GM20431 (cell line): Measurements from ENCODE around the gene SMURF2.

ENCODE experiments used
- in situ Hi-C: fragments of 300-500 bp; cut with MseI, MboI; formaldehyde crosslinking; loops from one replicate; pipeline ENCODE4 v1.15.0; 2020; ENCODE audit warnings: low sequenced_read_pairs; ENCODE audit not compliant: unreplicated experiment

The SMURF2 gene

DNA sequence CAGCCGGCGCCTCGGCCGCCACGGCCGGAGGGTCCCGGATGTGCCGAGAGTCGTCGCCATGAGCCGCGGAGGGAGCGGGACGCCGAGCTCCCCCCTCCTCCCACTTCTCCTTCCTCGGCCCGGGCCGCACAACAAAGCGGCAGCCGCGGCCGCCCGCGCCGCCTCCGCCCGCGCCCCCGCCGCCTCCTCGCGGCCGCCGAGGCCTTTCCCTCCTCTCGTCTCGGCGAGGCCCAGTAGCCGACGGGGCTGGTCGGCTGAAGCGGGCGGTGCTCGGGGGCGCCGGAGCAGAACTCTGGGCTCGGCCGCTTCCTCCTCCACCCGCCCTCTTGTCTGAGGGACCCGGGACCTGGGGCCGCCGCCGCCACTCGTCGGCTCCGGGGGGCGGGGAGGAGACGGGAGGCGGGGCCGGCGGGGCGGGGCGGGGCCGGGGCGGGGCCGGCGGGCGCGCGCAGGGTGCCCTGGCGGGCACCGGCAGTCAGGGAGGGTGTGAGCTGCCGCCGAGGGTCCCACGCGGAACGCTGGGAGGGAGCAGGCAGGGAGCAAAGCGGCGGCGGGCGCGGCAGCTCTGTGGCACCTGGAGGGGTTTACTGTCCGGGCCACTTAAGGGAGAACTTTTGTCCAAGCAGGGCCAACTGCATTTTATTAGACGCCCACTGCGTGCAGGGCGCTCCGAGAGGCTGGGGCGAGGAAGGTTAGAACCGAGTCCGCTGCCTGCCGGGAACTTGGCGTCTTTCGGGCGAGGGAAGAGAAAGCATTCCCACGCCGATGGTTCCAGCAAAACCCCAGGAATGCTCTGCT lies at the start of gene SMURF2:
Gene SMURF2, minus strand, starts transcription at position 332 of the 798 bp plus-strand sequence. CDS start 427 bp downstream, outside the sequence.
- in situ Hi-C loops, result loop anchor here (25.0 kb wide), 1 partner anchor 350 kb away; no protein-coding TSS in a partner anchor

DNA sequence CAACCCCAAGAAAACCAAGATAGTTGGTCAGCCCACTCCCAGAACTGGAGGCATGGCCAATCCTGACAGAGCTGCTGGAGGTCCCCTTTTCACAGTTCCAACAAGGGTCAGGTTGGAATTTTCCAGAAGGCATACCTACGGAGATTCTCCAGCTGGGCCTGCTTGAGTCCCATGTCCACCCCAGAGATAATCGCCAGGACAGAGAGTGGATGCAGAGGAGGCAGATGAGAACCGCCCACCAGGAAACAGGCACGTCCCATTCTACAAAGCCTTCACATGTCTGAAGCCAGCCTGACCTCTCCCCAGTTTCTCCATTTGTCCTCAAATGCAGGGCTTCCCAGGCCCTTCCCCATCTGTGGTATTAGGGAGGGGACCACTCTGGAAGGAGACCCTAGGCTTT lies 47.4 kb upstream of the SMURF2 start:
- in situ Hi-C loops, result no loop called here

DNA sequence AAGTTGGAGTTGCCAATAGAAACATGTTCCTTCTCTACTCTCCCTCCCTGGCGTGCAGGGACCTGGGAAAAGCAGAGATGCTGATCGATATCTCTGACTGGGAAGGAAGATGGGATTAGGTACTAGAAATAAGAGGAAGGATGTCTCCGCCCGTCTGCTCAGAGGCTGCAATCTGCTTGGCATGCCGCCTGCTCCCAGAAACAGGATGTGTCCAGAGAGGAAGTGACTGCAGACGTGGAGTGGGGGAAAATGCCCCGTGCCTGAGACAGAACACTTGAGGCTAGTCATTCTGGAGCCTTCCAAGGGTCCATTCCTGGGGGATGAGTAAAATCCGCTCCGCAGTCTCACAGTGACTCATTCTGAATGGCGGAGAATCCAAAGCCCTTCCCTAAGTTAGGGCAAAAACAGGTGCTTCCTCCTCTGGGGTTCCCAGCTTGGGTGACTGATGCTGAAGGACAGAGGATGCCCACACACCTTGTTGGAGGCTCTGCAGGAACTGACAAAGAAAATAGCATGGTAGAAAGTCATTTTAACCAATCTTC lies 45.0 kb upstream of the SMURF2 start:
- in situ Hi-C loops, result no loop called here

DNA sequence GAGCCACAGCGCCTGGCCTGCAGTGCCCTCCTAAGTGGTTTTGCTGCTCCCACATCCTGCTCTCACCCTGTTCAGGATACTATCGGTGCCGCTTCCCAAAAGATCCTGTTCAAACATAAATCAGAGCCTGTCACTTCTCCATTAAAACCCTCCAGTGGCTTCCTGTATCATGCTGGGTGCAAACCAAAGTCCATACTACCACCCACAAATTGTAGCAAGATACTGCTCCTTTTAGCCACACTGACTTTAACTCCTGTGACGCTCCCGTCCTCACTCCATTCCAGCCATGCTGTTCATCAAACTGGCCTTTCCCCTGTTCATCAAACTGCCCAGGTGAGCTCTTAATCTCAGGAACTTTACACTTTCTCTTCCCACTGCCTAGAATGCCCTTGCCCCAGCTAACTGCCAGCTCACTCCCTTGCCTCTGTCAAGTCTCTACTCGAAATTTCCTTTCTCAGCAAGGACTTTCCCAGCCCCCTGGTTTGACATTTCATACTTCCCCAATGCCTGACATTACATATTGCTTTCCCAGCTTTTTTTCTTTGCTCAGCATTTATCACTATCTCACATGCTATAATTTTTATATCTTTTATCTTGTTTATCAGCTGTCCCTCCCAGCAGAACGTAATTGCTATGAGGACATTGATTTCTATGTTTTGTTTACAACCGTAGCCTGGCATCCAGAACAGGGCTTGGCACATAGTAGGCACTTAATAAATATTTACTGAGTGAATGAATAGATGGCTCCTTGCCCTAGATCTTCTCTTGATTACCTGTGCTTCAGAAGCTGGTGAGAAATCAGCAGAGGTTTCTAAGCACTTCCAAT lies 44.3 kb upstream of the SMURF2 start:
- in situ Hi-C loops, result no loop called here

DNA sequence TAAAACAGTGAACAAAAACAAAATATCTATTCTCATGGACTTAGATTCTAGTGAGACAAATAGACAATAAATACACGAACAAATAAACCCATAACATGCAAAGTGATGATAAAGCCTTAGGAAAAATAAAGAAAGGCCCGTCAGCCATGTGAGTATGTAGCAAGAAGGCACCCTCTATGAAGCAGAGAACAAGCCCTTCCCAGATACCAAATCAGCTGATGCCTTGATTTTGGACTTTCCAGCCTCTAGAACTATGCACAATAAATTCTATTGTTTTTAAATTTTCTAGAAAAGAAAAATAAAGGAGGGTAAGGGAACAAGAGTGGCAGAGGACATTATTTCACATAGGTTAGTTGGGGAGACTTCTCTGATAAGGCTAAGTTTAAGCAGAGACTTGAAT lies 40.7 kb upstream of the SMURF2 start:
- in situ Hi-C loops, result no loop called here

DNA sequence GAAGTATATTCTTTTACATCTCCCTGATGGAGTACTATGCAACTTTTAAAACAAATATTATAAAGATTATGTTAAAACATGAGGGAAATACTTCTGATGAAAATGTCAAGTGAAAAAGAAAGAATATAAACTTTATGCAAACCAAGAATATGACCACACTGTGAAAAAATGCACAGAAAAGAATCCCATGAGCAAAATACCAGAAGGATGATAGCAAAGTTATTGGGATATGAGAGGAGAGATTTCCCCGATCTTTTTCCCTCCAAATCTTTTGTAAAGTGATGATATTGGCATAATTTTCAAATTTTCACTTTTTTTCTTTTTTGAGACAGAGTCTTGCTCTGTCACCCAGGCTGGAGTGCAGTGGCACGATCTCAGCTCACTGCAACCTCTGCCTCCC lies 36.6 kb upstream of the SMURF2 start:
- in situ Hi-C loops, result no loop called here

DNA sequence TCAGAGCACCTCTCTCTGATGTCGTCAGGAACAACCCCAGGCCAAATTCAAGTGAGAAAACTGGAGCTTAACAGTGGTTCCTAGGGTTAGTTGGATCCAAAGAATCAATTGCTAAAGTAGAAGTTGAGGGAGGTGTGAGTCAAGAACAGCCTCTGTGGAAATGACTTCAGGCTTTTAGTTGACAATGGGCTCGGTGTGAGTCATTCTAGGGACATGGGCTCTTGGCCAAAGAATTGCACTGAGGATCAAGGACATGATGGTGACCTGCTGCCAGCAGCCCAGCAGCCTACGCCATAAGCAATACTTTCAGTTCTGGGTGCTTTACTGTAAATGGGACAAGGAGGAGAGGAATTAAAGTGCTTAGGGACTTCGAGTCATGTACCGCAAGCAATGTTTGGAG lies 32.1 kb upstream of the SMURF2 start:
- in situ Hi-C loops, result no loop called here

DNA sequence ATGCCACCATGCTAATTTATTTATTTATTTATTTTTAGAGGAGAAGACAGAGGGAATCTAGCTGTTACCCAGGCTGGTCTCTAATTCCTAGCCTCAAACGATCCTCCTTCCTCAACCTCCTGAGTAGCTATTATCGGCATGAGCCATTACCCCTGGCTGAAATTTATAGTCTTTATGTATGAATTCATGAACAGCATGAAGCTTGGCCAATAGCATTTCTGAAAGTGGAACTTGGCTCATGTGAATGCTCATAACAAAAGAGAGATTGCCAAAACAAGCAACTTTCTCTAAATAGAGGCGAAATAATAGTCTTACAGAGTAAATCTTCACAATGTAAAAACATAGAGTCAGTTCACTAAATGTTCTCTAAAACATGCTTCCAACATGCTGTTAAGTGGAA lies 30.1 kb upstream of the SMURF2 start:
- in situ Hi-C loops, result no loop called here

DNA sequence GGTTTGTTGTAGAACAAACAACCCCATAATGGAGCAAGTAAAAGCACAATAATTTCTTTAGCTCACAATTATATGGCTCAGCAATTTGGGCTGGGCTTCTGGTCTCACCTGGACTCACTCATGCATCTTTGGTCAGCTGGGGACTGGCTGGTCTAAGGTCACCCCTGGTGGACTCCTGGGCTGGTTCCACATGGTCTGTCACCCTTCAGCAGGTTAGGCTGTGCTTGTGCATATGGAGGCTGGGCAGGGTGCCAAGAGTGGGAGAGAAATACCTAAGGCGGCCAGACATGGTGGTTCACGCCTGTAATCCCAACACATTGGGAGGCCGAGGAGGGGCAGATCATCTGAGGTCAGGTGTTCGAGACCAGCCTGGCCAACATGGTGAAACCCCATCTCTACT lies 27.0 kb upstream of the SMURF2 start:
- in situ Hi-C loops, result no loop called here

DNA sequence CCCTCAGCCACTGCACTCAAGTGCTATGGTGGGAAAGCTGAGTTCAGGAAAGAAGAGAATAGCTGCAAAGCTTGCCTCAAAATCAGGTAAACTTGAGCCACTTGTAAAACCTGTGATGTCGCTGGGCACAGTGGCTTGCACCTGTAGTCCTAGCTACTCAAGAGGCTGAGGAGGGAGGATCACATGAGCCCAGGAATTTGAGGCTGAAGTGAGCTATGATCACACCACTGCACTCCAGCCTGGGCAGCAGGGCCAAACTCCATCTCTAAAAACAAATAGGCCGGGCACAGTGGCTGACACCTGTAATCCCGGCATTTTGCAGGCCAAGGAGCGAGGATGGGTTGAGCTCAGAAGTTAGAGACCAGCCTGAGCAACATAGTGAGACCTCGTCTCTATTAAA lies 26.4 kb upstream of the SMURF2 start:
- in situ Hi-C loops, result no loop called here

DNA sequence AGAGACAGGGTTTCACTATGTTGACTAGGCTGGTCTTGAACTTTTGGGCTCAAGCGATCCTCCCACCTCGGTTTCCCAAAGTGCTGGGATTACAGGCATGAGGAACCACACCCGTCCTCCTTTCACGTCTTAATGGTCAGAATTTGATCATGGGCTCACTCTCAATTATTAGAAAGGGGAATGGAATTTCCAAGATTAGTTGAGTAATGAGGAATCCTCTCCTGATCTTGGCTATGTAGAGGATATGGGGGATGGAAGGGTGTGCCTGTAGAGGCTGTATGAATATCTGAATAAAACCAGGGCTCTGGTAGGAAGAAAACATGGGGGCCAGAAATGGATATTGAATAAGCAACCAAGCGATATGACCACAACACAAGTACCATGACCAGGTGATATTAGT lies 25.9 kb upstream of the SMURF2 start:
- in situ Hi-C loops, result no loop called here

DNA sequence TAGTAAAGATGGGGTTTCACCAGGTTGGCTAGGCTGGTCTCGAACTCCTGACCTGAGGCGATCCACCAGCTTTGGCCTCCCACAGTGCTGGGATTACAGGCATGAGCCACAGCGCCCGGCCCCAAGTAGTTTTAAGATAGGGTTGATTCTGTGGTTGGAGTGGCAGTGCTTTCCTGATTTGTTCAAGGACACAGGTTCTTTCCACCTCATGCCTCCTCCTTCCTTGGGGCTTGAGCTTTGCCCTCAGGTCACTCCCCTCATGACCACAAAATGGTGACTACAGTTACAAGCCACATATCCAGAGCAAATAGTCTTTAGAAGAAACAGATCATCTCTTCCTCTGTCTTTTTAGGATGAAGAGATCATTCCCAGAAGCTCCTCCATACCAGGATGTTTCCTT lies 25.3 kb upstream of the SMURF2 start:
- in situ Hi-C loops, result no loop called here

DNA sequence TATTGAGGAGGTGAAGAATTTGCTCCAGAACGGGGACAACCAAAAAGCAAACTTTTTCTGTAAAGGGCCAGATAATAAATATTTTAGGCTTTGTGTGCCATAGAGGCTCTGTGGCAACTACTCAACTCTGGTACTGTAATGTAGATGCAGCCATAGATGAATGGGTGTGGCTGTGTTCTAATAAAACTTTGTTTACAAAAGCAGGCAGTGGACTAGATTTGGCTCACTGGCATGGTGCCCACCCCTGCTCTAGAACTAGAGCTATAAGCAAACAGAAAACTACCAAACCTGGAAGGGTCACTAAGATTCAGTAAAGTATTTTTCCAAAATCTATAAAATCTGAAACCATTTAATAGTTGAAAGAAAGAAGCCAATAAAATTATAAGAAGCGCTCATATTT lies 24.6 kb upstream of the SMURF2 start:
- in situ Hi-C loops, result no loop called here

DNA sequence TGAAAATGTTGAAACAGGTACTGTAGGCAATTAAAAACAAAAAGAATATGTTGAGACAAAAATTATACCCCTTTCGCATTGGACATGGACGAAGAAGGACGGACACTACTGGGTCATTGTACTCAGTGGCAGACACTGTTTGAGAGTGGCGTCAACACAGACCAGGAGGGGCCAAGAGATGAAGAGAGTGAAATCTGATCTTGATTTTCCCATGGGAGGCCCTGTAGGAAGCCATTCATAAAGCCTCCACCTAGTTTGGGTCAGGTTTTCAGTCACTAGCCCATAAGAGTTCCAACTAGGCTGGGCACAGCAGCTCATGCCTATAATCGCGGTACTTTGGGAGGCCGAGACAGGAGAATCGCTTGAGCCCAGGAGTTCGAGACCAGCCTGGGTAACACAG lies 23.6 kb upstream of the SMURF2 start:
- in situ Hi-C loops, result no loop called here

DNA sequence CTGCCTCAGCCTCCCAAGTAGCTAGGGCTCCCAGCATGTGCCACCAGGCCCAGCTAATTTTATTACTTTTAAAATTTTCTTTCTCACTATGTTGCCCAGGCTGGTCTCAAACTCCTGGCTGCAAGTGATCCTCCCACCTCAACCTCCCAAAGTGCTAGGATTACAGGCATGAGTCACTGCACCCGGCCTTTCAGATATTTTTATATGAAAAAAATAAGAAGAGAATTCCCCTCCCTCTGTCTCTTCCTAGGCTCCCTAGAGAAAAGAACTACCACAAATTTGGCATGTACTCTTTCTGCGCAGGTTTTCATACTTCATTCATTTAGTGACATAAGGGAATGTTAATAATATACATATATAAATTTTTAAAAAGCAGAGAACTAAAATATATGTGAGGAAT lies 21.7 kb upstream of the SMURF2 start:
- in situ Hi-C loops, result no loop called here

DNA sequence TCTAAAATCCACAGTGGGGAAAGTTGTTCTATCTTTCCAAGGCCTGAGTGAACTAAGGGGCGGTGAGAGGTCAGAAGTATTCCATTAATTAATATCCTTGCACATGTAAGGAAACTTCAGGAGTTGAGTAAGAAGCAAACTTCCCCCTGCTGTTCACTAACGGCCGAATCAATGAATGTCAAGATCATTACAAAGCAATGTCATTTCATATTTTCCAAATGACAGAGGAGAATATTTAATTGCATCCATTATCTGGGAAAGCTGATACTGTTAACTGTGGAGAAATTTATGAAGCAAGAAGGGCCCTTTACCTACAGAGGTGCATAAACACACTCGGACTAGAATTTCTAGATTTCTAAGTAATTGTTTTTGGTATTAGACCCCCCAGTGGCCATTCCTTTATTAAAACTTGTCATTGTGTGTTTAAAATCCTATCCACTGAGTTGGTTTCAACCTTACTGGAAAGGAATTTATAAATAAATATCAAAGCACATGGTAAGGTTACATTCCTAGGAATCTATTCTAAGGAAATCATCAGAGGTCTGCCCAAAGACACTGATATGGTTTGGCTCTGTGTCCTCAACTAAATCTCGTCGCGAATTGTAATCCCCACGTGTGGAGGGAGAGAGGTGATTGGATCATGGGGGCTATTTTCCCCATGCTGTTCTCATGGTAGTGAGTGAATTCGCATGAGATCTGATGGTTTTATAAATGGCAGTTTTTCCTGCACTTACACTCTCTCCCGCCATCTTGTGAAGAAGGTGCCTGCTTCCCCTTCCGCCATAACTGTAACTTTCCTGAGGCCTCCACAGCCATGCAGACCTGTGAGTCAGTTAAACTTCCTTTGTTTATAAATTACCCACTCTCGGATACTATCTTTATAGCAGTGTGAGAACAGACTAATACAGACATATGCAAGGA lies 20.4 kb upstream of the SMURF2 start:
- in situ Hi-C loops, result no loop called here

DNA sequence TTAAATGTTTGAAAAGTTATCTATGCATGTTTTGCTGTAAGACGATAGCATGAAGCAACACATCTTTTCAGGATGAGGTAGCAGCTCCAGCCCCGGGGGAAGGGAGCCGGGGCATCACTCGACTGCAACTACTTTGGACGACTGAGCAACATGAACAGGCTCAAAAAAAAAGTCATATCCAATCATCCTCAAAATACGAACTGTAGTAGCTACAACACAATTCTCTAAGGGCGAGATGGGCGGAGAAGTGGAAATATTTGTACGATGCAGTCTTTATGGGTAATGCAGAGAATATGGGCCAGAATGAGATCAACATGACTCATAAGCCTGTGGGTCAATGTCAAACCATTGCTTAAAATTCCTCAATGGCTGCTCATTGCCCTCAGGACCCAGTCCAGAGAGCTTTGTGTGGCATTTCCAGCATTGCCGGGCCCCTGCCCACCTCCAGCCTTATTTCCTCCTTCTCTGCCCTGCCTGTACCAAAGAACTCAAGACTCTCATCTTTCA lies 17.7 kb upstream of the SMURF2 start:
- in situ Hi-C loops, result no loop called here

DNA sequence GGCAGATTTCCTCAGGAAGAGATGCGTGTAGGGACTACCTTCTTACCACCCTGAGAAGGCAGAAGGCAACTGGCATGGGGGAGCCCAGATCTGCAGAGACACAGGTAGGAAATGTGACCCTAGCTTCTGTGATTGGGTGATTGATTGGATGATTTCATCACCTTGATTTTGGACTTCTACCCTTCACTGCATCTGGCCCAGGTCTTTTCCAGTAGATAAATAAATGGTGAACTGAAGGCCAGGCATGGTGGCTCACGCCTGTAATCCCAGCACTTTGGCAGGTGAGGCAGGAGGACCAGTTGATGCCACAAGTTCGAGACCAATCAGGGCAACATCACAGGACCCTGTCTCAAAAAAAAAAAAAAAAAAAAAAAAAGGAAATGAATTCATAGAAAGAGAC lies 14.7 kb upstream of the SMURF2 start:
- in situ Hi-C loops, result no loop called here

DNA sequence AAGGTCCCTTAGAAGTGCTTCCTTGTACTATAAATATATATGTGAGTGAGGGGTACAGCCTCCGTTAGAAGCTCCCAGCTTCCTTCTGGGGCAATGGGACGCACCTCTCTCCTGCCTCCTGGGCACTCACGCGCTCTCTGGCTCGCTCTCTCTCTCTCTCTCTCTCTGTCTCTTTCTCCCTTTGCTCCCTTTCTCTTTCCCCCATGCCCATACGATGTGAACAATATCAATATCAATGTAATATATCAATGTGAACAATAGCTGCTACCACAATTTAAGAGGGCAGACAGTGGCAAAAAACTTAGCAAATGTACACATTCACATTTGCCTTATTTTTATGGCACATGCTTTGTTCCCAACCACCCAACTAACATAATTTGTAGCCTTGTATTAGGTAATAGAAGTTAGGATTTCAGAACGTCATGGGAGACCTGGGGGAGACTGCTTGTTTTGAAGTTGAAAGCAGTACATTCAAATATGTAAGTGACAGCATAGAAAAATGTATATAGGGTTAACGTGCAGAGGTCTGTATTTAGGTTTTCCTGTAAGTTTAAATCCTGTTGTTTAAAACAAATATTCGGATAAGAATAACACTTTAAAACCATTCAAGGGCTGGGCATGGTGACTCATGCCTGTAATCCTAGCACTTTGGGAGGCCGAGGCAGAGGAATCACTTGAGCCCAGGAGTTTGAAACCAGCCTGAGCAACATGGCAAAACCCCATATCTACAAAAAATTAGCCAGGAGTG lies 8.9 kb upstream of the SMURF2 start:
- in situ Hi-C loops, result loop anchor here (25.0 kb wide), 1 partner anchor 359 kb away; no protein-coding TSS in a partner anchor
